NCI-H2081 treated with DMSO at 0.1 percent for 48 hours (cell line): ENCODE data around the gene SLC44A2.

Experiments used
- DNase-seq: peaks from one replicate; lab custom pipeline; 2025; lab: John Stamatoyannopoulos, UW

The SLC44A2 gene

DNA sequence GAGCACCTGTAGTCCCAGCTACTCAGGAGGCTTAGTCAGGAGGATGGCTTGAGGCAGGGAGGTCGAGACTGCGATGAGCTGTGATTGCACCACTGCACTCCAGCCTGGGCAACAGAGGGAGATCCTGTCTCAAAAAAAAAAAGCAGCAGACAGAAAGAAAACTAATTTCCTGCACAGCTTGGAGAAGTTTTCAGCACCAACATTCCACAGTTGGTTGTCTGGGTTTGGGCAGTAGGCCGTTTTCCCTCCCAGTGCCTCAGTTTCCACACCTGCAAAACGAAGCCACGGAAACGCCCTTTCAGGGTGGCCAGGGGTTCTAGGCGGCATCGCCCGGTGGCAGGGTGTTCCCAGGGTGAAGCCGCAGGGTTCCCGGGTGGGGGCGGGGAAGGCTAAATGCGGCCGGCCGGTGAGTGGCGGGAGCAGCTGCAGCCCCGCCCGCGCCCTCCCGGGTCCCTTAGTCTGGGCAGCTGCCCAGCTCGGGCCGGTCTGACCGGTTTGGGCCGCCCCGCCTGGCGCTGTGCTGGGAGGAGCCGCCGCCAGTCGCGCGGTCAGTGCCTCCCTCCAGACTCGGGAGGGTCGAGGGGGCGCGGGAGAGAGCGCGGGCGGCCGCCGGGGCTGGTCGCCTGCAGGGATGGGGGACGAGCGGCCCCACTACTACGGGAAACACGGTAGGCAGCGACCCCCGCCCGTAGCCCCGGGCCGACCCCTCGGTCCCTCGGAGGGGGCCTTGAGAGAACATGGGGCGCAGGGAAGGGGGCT lies at the start of gene SLC44A2:
TSS of gene SLC44A2 (plus strand) at position 551 of the 759 bp plus-strand sequence. CDS start at position 632, 81 bp downstream.
- no peak for DNase-seq

DNA sequence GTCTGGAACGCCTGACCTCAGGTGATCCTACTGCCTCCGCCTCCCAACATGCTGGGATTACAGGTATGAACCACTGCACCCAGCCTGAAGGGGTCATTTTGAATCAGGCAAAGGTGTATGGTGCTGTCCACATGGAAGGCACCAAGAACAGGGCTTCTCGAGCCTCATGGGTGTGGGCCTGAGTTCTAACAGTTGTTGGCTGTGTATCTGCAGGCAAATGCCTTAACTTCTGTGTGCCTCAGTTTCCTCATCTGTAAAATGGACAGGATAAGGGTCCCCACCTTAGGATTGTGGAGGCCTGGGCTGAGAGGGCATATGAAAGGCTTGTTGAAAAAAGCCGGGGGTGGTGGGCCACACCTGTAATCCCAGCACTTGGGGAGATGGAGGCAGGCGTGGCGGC lies 47.4 kb upstream of the SLC44A2 start:
- DNase-seq = no peak

DNA sequence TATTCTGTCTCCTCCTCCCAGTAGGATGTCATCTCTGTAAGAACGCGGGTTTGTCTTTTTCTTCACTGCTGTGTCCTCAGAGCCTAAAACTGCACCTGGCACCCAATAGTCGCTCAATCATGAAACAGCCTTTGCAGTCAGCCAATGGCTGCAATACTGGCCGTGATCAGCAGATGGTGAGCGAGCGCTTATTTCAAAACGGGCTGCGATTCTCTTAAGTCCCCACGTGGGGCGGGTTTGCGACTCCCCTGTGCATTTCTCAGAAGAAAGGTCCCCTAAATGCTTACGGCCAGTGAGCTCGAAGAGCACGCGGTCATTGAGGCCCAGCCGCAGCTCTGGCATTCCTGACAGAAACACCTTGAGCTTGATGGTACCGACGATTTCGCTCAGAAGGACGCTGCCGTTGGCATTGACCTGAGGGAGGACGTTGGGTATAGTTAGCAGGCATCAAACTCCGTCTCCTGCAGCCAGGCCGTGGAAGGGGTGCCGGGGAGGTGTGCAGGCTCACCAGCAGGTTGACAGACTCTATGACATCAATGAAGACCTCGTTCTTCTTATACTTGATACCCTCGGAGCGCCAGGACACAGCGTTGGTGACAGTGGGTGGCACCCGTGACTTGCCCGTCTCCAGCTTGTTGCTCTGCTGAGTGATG lies 44.2 kb upstream of the SLC44A2 start:
- DNase-seq = peak; percentile 43

DNA sequence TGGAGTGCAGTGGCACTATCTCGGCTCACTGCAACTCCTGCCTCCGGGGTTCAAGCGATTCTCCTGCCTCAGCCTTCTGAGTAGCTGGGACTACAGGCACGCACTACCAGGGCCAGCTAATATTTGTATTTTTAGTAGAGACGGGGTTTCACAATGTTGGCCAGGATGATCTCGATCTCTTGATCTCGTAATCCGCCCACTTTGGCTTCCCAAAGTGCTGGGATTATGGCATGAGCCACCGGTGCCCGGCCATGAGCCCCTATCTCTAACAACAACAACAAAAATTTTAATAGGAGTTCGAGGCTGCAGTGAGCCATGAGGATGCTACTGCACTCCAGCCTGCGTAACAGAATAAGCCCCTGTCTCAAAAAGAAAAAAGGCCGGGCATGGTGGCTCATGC lies 43.3 kb upstream of the SLC44A2 start:
- DNase-seq = no peak

DNA sequence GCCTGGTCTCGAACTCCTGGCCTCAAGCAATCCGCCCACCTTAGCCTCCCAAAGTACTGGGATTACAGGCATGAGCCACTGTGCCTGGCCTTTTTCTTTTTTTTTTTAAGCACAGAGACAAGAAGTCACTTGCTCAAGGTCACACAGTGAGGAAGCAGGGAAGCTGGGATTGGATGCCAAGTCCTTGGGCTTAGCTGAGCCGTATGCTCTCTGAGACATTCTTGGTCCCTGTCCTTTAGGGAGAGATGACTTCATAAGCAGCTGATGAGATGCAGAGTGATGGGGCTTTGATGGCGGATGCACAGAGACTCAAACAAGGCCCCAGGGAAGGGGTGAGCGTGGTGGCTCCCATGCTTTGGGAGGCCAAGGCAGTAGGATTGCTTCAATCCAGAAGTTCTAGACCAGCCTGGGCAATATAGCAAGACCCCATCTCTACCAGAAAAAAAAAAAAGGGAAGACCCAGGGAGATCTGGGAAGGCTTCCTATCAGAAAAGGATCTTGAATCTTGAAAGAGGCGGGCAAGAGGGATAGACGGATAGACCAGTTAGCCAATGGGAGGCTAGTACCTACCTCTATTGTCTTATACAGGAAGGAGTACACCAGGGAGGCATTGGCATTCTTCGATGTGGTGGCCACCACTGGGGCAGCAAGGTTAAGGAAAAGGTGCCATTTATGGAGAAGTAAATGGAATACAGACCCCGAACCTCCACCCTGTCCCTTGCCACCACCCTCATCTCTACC lies 42.1 kb upstream of the SLC44A2 start:
- DNase-seq = no peak

DNA sequence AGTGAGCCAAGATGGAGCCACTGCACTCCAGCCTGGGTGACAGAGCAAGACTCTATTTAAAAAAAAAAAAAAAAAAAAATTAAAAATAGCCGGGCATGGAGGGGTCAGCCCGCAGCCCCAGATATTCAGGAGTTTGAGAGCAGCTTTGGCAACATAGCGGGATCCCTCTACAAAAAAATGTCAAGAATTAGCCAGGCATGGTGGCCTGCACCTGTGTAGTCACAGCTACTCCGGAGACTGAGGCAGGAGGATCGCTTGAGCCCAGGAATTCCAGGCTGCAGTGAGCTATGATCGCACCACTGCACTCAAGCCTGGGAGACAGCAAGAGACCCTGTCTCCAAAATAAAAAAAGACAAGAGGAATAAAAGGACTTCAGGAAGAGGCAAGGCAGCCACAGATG lies 39.0 kb upstream of the SLC44A2 start:
- no peak for DNase-seq

DNA sequence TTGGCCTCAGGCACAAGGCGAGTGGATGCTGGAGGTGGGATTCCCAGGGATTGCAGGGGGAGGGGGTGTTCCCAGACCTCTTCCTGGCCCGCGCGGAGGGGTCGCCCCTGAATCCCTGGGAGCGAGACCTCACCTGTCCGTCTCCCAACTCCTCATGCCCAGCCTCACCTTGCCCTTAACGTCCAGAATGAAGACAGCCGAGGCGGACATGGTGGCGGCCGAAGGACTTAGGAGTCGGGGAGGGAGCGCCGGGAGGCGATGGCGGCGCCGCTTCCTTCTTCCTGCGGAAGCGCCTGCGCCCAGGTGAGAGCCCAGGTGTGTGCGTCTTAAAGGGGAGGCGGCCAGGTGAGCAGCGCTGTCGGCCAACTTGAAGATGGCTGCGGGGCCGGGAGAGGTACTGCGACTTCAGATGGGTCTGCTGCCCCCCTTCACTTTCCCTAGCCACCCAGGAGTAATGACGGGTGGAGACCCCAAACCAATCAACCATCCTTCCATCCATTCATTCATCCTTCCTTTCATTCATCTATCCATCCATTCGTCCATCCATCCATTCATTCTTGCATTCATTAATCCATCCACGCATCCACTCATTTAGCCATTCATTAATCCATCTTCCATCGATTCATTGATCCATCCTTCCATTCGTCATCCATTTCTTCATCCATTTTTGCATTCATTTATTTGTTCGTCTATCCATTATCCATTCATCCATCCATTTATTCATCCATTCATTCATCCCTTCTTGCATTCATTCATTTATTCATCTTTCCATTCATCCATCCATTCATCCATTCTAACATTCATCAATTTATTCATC lies 38.1 kb upstream of the SLC44A2 start, which contains the start of gene AP1M2:
TSS of gene AP1M2 (minus strand) at position 291 of the 817 bp plus-strand sequence. CDS start at position 210, 81 bp downstream.
- DNase-seq = no peak

DNA sequence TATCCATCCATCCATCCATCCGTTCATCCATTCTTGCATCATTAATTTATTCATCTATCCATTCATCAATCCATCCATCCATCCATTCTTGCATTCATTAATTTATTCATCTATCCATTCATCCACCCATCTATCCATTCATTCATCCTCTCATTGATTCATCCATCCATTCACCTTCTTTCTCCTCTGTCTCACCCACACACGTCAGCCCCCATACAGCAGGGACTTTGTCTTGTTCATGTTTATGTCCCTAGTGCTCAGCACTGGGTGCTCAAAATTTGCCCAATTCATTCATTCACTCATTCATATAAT lies 37.6 kb upstream of the SLC44A2 start:
- no peak for DNase-seq

DNA sequence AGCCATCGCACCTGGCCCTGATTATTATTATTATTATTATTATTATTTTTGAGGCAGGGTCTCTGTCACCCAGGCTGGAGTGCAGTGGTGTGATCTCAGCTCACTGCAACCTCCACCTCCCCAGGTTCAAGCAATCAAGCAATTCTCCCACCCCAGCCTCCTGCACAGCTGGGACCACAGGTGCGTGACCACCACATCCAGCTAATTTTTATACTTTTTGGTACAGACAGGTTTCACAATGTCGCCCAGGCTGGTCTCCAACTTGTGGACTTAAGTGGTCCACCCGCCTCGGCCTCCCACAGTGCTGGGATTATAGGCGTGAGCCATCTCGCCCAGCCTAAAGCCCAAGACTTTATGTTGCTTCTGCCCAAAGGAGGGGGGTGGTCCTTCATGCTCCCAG lies 32.2 kb upstream of the SLC44A2 start:
- DNase-seq = no peak

DNA sequence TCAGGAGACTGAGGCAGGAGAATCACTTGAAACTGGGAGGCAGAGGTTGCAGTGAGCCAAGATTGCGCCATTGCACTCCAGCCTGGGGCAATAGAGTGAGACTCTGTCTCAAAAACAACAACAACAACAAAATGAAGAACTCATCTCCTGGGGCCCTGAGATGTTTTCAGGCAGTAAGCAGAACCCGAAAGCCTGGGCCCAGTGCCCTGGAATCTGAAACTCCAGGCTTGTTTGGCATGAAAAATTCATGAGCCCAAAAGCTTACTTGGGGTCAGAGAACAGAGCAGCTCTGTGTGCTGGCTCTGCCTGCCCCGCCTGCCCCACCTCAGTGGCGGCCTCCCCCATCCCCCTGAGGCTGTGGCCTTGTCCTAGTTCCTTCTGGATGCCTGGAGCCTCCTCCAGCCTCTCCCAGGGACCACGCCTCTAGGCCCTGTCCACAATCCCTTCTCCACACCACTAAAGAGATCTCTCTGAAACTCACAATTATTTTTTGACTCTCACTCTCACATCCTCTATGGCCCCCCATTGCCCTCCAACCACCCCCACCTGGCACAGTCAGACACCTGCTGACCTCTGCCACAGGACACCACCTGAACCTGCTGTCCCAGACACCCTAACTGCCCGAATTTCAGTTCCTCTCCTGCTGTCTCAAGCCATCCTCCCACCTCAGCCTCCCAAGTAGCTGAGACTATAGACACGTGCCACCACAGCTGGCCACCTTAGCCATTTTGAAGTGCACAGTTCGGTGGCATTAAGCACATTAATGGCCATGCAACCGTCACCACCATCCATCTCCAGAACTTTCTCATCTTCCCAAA lies 31.3 kb upstream of the SLC44A2 start:
- DNase-seq = no peak

DNA sequence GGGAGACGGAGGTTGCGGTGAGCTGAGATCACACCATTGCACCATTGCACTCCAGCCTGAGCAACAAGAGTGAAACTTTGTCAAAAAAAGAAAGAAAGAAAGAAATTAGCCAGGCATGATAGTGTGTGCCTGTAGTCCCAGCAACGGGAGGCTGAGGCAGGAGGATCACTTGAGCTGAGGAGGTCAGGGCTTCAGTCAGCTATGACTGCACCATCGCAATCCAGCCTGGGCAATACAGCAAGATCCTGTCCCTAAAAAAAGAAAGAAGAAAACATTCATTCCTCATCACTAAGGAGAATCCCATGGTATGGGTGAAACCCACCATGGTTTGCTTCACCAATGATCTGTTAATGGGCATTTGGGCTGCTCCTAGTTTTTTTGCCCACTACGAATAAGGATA lies 25.2 kb upstream of the SLC44A2 start:
- no peak for DNase-seq

DNA sequence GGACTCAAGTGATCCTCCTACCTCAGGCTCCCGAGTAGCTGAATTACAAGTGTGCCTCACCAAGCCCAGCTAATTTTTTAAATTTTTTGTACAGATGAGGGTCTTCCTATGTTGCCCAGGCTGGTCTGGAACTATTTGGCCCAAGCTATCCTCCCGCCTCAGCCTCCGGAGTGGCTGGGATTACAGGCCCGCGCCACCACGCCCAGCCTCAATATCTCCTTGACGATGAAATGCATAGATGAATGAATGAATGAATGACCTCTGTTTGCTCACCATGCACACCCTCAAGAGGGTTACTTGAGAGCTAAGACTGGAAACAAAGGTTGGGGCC lies 23.4 kb upstream of the SLC44A2 start:
- no peak for DNase-seq

DNA sequence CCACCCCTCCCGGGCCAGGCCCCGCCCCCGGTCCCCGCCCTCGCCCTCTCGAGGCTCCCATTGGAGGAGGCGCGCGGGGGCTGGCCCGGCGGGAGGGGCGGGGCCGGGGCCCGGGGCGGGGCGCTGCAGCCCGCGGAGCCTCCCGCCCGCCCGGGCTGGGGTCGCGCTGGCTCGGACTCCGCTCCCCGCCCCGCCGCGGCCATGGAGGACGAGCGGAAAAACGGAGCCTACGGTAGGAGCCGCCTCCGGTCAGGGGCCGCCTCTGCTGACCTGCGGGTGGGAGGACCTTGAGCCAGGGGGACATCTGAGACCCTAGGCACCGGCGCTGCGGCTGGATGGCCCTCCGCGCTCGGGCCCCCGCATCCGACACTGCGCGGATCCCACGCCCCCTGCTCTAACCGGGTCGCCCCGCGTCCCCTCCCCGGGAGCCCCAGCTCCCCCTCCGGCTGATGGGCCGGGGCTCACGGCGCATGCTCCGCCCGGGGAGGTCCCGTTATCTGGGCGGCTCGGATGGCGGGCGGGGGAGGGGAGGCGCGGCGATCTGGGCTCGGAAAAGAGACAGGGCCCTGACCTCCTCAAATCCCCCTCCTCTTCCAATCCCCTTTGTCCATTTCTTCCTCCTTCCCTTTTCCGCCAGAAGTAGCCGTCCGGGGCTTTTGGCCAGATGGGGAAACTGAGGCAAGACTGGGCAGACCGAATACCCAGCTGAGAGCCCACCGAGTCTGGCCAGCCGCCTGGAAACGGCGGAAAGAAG lies 22.8 kb upstream of the SLC44A2 start:
- no peak for DNase-seq

DNA sequence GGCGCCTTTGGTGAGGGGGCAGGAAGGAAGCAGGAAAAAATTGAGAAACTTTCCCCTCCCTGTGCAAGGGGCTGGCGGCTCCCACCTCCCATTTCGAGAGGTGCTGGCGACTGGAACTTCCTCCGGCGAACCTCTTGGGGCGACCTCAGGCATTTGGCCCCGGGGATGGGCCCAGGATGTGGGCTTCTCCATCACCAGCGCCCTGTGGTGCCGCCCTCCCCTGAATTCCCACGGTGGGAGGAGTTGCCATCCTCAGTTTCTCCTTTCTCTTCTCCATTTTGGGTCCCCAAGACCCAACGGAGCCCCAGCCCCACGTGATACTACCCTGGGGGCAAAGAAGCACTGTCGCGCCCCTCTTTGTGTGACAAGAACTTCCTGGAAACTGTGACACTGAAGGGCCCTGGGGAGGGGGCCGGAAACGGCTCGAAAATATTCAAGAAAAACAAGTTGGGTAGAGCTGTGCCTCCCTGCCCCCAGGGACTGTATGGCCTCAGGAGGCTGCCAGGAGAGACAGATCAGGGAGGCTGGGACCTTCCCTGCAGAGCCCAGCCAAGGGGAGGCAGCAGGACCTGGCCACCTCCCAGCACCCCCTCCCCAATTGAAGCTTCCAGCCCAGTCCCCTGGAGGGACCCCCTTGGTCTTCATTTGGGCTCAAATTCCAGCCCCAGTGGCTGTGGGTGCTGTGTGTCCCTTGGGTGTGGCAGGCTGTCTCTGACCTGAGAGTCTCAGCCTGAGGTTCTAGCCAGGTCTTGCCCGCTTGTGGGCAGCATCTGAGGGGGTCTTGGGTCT lies 22.1 kb upstream of the SLC44A2 start:
- no peak for DNase-seq

DNA sequence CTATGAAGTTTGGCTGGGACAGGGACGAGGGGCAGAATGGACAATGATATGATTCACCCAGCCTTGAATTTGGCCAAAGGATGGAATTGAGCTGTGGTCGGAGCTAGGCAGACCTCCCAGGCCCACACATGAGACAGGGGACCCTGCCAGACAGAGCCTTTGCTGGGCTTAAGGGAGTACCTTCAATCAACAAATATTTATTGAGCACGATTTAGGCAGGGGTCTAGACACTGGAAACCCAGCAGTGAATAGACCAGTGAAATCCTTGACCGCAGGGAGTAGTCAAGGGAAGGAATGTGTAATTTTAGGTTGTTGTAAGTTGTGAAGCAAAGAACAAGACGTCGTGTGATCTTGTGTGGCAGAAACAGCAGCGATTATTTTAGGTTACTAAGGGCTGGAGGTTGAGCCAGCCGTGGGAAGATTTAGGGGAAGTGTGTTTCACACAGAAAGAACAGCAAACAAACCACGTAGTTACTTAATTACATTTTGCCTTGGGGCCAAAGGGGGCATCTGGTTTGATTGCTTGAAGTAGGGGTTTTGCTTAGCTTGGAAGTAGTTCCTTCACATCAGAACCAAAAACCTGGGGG lies 21.4 kb upstream of the SLC44A2 start:
- DNase-seq = no peak

DNA sequence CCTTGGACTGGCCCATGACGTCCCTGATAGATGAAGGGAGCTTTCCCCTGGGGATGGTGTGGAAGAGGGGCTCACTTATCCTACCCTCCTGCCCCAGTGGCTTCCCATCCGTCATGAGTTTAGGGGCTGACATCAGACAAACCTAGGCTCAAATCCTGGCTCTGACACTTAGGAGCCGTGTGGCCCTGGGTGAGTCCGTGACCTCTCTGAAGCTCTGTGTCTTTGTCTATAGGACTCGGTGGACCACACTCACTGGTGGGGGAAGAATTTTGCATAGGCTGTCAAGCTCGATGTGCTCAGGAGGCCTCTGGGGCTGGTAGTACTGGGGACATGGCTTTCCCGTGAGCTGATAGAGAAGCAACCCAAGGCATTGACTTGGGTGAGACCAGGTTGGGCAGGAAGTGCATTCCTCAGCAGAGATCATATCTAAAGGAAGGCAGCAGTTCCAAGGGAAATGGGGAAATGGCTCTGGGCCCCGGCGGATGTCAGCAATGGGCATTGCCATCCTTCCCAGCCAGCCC lies 20.8 kb upstream of the SLC44A2 start:
- DNase-seq = no peak

DNA sequence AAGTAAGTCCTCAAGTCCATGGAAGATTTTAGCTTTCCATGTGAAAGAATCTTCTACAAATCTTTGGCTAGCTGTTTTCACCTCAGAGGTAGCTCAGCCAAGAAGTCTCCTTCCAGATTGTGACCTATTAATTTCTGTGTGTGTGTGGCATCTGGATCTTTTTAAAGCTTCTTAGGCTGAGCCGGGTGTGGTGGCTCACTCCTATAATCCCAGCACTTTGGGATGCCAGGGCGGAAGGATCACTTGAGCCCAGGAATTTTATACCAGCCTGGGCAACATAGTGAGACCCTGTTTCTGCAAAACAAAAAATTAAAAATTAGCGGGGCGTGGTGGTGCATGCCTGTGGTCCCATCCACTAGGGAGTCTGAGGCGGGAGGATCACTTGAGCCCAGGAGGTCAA lies 13.4 kb upstream of the SLC44A2 start:
- DNase-seq = no peak

DNA sequence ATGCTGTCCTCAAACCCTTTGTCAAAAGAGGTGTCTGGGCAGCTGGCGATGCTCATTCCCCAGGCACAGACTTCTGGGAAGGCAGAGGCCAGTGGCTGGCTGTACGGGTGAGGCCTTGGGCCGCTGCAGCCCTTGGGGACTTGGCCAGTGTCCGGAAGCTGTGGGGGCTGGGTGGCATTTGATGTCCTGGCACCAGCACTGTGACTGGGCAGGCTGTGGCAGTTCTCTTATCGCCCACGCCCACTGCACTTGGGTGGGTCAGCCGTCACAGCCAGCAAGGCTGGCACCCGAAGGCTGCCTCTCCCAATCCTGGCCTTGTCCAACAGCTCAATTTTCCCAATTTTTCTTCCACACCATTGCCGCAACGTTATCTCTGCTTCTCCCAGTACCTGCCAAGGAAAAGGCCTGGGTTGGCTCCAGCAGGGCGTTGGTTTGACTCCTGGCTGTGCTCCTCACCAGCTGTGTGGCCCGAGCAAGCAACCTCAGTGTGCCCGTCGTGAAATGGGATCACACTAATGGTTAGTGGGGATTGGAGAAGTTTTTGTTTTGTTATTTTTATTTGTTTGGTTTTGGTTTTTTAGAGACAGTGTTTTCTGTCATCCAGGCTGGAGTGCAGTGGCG lies 12.7 kb upstream of the SLC44A2 start:
- no peak for DNase-seq
